Neural cell (in vitro differentiated cells): ENCODE results near the gene SAYSD1. TPM values are rescaled to one million over a fixed set of nuclear protein-coding genes. Genes with fewer than 3 reads are reported as not detected.

ENCODE experiments used
- H2AFZ ChIP-seq: fragments of 200-600, 300-800 bp; sonication (generic), shearing (Covaris generic); 2 replicates; pipeline ENCODE4 v1.6.0; 2014; ENCODE audit warnings: low read depth, mild to moderate bottlenecking, antibody characterized with exemption, low read length, moderate library complexity
- H3F3A ChIP-seq: fragments of 200-600 bp; shearing (Covaris generic); 2 replicates; pipeline ENCODE4 v1.6.1; 2016; ENCODE audit warnings: mild to moderate bottlenecking, moderate library complexity, mixed read lengths, antibody characterized with exemption, low read length; ENCODE audit not compliant: insufficient read depth, poor library complexity, severe bottlenecking
- H3K27ac ChIP-seq: fragments of 200-600, 300-800 bp; sonication (generic), shearing (Covaris generic); 2 replicates; pipeline ENCODE4 v1.5.1; 2014; ENCODE audit warnings: mild to moderate bottlenecking, low read length, moderate library complexity
- H3K27me3 ChIP-seq: fragments of 300-800, 200-600 bp; sonication (generic), shearing (Covaris generic); 2 replicates; pipeline ENCODE4 v1.6.0; 2014; ENCODE audit warnings: mild to moderate bottlenecking, low read depth, low read length, moderate library complexity; ENCODE audit not compliant: insufficient read depth
- H3K36me3 ChIP-seq: fragments of 300-800, 200-600 bp; sonication (generic), shearing (Covaris generic); 2 replicates; pipeline ENCODE4 v1.5.1; 2014; ENCODE audit warnings: mild to moderate bottlenecking, antibody characterized with exemption, low read length, moderate library complexity; ENCODE audit not compliant: insufficient read depth
- H3K4me2 ChIP-seq: fragments of 300-800, 200-600 bp; sonication (generic), shearing (Covaris generic); 2 replicates; pipeline ENCODE4 v1.6.0; 2014; ENCODE audit warnings: mild to moderate bottlenecking, low read length
- H3K4me3 ChIP-seq: fragments of 300-800, 200-600 bp; sonication (generic), shearing (Covaris generic); 2 replicates; pipeline ENCODE4 v1.5.1; 2014; ENCODE audit warnings: mild to moderate bottlenecking, low read length, moderate library complexity
- H3K79me2 ChIP-seq: fragments of 200-600 bp; shearing (Covaris generic); replicated peaks from 2 replicates; pipeline ENCODE4 v1.6.0; 2014; ENCODE audit warnings: mild to moderate bottlenecking, low read length, moderate library complexity; ENCODE audit not compliant: insufficient read depth
- H3K9ac ChIP-seq: fragments of 300-800, 200-600 bp; sonication (generic), shearing (Covaris generic); 2 replicates; pipeline ENCODE4 v1.6.1; 2016; ENCODE audit warnings: mild to moderate bottlenecking, low read length, mixed read lengths
- H3K9me2 ChIP-seq: fragments of 200-600 bp; shearing (Covaris generic); 2 replicates; pipeline ENCODE4 v1.6.1; 2016; ENCODE audit warnings: mild to moderate bottlenecking, low read length, mixed read lengths; ENCODE audit not compliant: insufficient read depth
- H3K9me3 ChIP-seq: fragments of 200-600, 300-800 bp; sonication (generic), shearing (Covaris generic); 2 replicates; pipeline ENCODE4 v1.6.1; 2016; ENCODE audit warnings: mild to moderate bottlenecking, mixed run types, low read length, moderate library complexity, mixed read lengths
- H4K20me1 ChIP-seq: fragments of 200-600 bp; shearing (Covaris generic); 2 replicates; pipeline ENCODE4 v1.6.1; 2016; ENCODE audit warnings: mild to moderate bottlenecking, mixed run types; ENCODE audit not compliant: insufficient read depth
- CTCF ChIP-seq: fragments of 450-650 bp; IDR thresholded peaks from 2 replicates; pipeline ENCODE4 v1.5.1; 2014; ENCODE audit warnings: antibody characterized with exemption, mild to moderate bottlenecking, moderate library complexity; ENCODE audit not compliant: poor library complexity, severe bottlenecking
- EP300 ChIP-seq: fragments of 450-650 bp; conservative IDR thresholded peaks from 2 replicates; pipeline ENCODE4 v1.6.1; 2014; ENCODE audit warnings: antibody characterized with exemption, mild to moderate bottlenecking, moderate library complexity; ENCODE audit not compliant: poor library complexity, severe bottlenecking
- EZH2 ChIP-seq: fragments of 200-600, 300-800 bp; shearing (Covaris generic), sonication (generic); IDR thresholded peaks from 2 replicates; pipeline ENCODE4 v1.6.1; 2014; ENCODE audit warnings: antibody characterized with exemption, low read length, borderline replicate concordance, mild to moderate bottlenecking; ENCODE audit not compliant: insufficient read depth, poor library complexity, severe bottlenecking
- MXI1 ChIP-seq: fragments of 450-650 bp; conservative IDR thresholded peaks from 2 replicates; pipeline ENCODE4 v1.6.1; 2014; ENCODE audit warnings: antibody characterized with exemption, mild to moderate bottlenecking; ENCODE audit not compliant: poor library complexity, severe bottlenecking
- POLR2AphosphoS5 ChIP-seq: IDR thresholded peaks from 2 replicates; pipeline ENCODE4 v1.6.1; 2012
- RAD21 ChIP-seq: fragments of 450-650 bp; conservative IDR thresholded peaks from 2 replicates; pipeline ENCODE4 v1.6.1; 2014; ENCODE audit warnings: antibody characterized with exemption, mild to moderate bottlenecking, moderate library complexity
- REST ChIP-seq: IDR thresholded peaks from 2 replicates; pipeline ENCODE4 v1.6.1; 2012; ENCODE audit warnings: borderline replicate concordance
- SMC3 ChIP-seq: fragments of 450-650 bp; conservative IDR thresholded peaks from 2 replicates; pipeline ENCODE4 v1.6.1; 2014; ENCODE audit warnings: antibody characterized with exemption, mild to moderate bottlenecking, moderate library complexity; ENCODE audit not compliant: poor library complexity
- TAF1 ChIP-seq: IDR thresholded peaks from 2 replicates; pipeline ENCODE4 v1.6.1; 2012; ENCODE audit warnings: low read depth
- polyA plus RNA-seq: library from polyadenylated mRNA; depleted of rRNA; stranded (reverse); fragments of >200 nt; gene quantifications from 2 replicates; pipeline ENCODE4 v1.2.3, GENCODE V29; 2014

Gene SAYSD1
- polyA plus RNA-seq, 1 donor from 2014 or later, result 40.5 TPM

GRCh38 chr6:39151211-39151610 is 36.2 kb upstream of the SAYSD1 start:
- no peak for TF ChIP-seq REST
- TF ChIP-seq EP300, result no peak
- TF ChIP-seq POLR2AphosphoS5, result no peak
- no peak for TF ChIP-seq MXI1
- no peak for TF ChIP-seq CTCF
- TF ChIP-seq TAF1, result no peak
- Histone ChIP-seq H3K9me3 (no peaks in the 10 kb centered on the region), H3K27ac (no peak overlapping the region), H4K20me1 (no peaks in the 10 kb centered on the region), H3F3A (no peaks in the 10 kb centered on the region), H3K9me2 (no peaks in the 10 kb centered on the region), H3K4me2 (no peak overlapping the region), H2AFZ (no peak overlapping the region), H3K27me3 (no peaks in the 10 kb centered on the region), H3K36me3 (no peaks in the 10 kb centered on the region), H3K4me3 (no peak overlapping the region), H3K9ac (no peak overlapping the region), H3K79me2 (no peaks in the 10 kb centered on the region)

GRCh38 chr6:39144481-39145173 is 29.6 kb upstream of the SAYSD1 start:
- H4K20me1 ChIP-seq, result no peaks in the 10 kb centered on the region
- no peaks in the 10 kb centered on the region for H3K79me2 ChIP-seq
- H3K4me2 ChIP-seq, result no peak overlapping the region
- no peak overlapping the region for H3K4me3 ChIP-seq
- H3F3A ChIP-seq, result no peaks in the 10 kb centered on the region
- no peak overlapping the region for H3K27ac ChIP-seq
- no peaks in the 10 kb centered on the region for H3K9me2 ChIP-seq
- H2AFZ ChIP-seq, result no peak overlapping the region
- TF ChIP-seq EZH2, result no peak
- TF ChIP-seq RAD21, result no peak
- no peak for TF ChIP-seq MXI1
- no peak for TF ChIP-seq POLR2AphosphoS5
- TF ChIP-seq TAF1, result no peak
- no peak for TF ChIP-seq EP300
- TF ChIP-seq SMC3, result no peak
- no peak for TF ChIP-seq CTCF
- TF ChIP-seq REST, result no peak
- no peaks in the 10 kb centered on the region for H3K9me3 ChIP-seq
- no peaks in the 10 kb centered on the region for H3K36me3 ChIP-seq
- H3K27me3 ChIP-seq, result no peaks in the 10 kb centered on the region
- no peak overlapping the region for H3K9ac ChIP-seq
